ENCODE results near the gene BRCA2. TPM values are rescaled to one million over a fixed set of nuclear protein-coding genes. Genes with fewer than 3 reads are reported as not detected.

Gene BRCA2
- total RNA-seq, 2 donors from 2014 or later = 1.8 to 2.8 TPM

- intact Hi-C loops (cut with DNase I) = no loop called here
- no peak for DNase-seq (ENCODE audit: low spot score)
Measured at GRCh38 chr13:32447894-32448623, 132.8 kb downstream of the BRCA2 start.

- intact Hi-C loops (cut with DNase I) = no loop called here
- no peak for DNase-seq (ENCODE audit: low spot score)
Measured at GRCh38 chr13:32448972-32449371, 133.7 kb downstream of the BRCA2 start.

Other genes with a start within 250 kb of the BRCA2 start
- gene ZAR1L, start 145 bp upstream of the BRCA2 start, total RNA-seq = not detected
- 10 to 100 TPM; 10.1 to 10.4 TPM for gene N4BP2L1, start 112.6 kb downstream of the BRCA2 start, total RNA-seq
- 100 to 1,000 TPM; 130 to 137 TPM for gene N4BP2L2, start 223.3 kb downstream of the BRCA2 start, total RNA-seq

Measured in posterior vena cava (tissue), 2 donors.